Trophoblast cell (in vitro differentiated cells and primary cell): Measurements from ENCODE around the gene CBX8. TPM values are rescaled to one million over a fixed set of nuclear protein-coding genes. Genes with fewer than 3 reads are reported as not detected.

Experiments used
- DNase-seq, 2 donors: peaks; one replicate each; pipeline ENCODE4 v3.0.0-alpha.2; 2016
- H2AFZ ChIP-seq: 2 replicates; pipeline ENCODE4 v1.6.1; 2013; ENCODE audit warnings: low read length, moderate library complexity, mild to moderate bottlenecking; ENCODE audit not compliant: insufficient read depth, poor library complexity
- H2AK5ac ChIP-seq: 2 replicates; pipeline ENCODE4 v1.6.1; 2013; ENCODE audit warnings: mild to moderate bottlenecking, low read length
- H2BK120ac ChIP-seq: 2 replicates; pipeline ENCODE4 v1.6.1; 2013; ENCODE audit warnings: low read length, mild to moderate bottlenecking, moderate library complexity; ENCODE audit not compliant: insufficient read depth, poor library complexity
- H2BK12ac ChIP-seq: 2 replicates; pipeline ENCODE4 v1.6.1; 2013; ENCODE audit warnings: mild to moderate bottlenecking, low read length, moderate library complexity
- H2BK5ac ChIP-seq: 2 replicates; pipeline ENCODE4 v1.6.1; 2013; ENCODE audit warnings: low read length, low read depth, moderate library complexity, mild to moderate bottlenecking; ENCODE audit not compliant: poor library complexity
- H3K14ac ChIP-seq: 2 replicates; pipeline ENCODE4 v1.6.1; 2013; ENCODE audit warnings: mild to moderate bottlenecking, low read length
- H3K18ac ChIP-seq: 2 replicates; pipeline ENCODE4 v1.6.1; 2013; ENCODE audit warnings: mild to moderate bottlenecking, low read length
- H3K23ac ChIP-seq: 2 replicates; pipeline ENCODE4 v1.6.1; 2013; ENCODE audit warnings: low read length
- H3K27ac ChIP-seq: 2 replicates; pipeline ENCODE4 v1.5.1; 2013; ENCODE audit warnings: low read depth, mild to moderate bottlenecking, inconsistent platforms, low read length, moderate library complexity
- H3K27me3 ChIP-seq: 2 replicates; pipeline ENCODE4 v1.6.1; 2013; ENCODE audit warnings: inconsistent platforms, mild to moderate bottlenecking, low read length, moderate library complexity; ENCODE audit not compliant: insufficient read depth
- H3K36me3 ChIP-seq, 2 experiments: 1 replicate in 1 of 2; 2 replicates in 1 of 2; pipeline ENCODE4 v1.6.1; 2013; ENCODE audit warnings: low read length in 2 of 2, mild to moderate bottlenecking in 2 of 2, moderate library complexity in 1 of 2; ENCODE audit not compliant: insufficient read depth in 2 of 2, control insufficient read depth in 1 of 2
- H3K4ac ChIP-seq: 2 replicates; pipeline ENCODE4 v1.6.1; 2013; ENCODE audit warnings: low read depth, mild to moderate bottlenecking, low read length, moderate library complexity
- H3K4me1 ChIP-seq, 2 experiments: 1 replicate in 1 of 2; 2 replicates in 1 of 2; pipeline ENCODE4 v1.6.1; 2013; ENCODE audit warnings: low read length in 2 of 2, mild to moderate bottlenecking in 2 of 2, moderate library complexity in 1 of 2; ENCODE audit not compliant: insufficient read depth in 2 of 2, control insufficient read depth in 1 of 2
- H3K4me2 ChIP-seq: 2 replicates; pipeline ENCODE4 v1.6.1; 2013; ENCODE audit warnings: inconsistent platforms, mild to moderate bottlenecking, low read length, moderate library complexity
- H3K4me3 ChIP-seq: 2 replicates; pipeline ENCODE4 v1.5.1; 2013; ENCODE audit warnings: mild to moderate bottlenecking, low read depth, low read length, inconsistent platforms
- H3K79me1 ChIP-seq: one replicate; pipeline ENCODE4 v1.6.1; 2013; ENCODE audit warnings: low read length
- H3K79me2 ChIP-seq: 2 replicates; pipeline ENCODE4 v1.6.1; 2013; ENCODE audit warnings: low read length, mild to moderate bottlenecking; ENCODE audit not compliant: control insufficient read depth, insufficient read depth, poor library complexity
- H3K9ac ChIP-seq: 2 replicates; pipeline ENCODE4 v1.6.1; 2013; ENCODE audit warnings: mild to moderate bottlenecking, low read length
- H3K9me3 ChIP-seq: 2 replicates; pipeline ENCODE4 v1.6.1; 2013; ENCODE audit warnings: low read depth, mild to moderate bottlenecking, control low read depth, inconsistent platforms, low read length; ENCODE audit not compliant: insufficient read depth
- H4K12ac ChIP-seq: 2 replicates; pipeline ENCODE4 v1.6.1; 2013; ENCODE audit warnings: low read depth, mild to moderate bottlenecking, low read length, moderate library complexity
- H4K8ac ChIP-seq: 2 replicates; pipeline ENCODE4 v1.6.1; 2013; ENCODE audit warnings: low read depth, mild to moderate bottlenecking, low read length, moderate library complexity
- H4K91ac ChIP-seq: one replicate; pipeline ENCODE4 v1.6.1; 2013; ENCODE audit warnings: low read depth, mild to moderate bottlenecking, low read length, moderate library complexity
- WGBS: extraction: QIAGEN DNeasy Blood & Tissue Kit; methylation state at CpG from one replicate; pipeline ENCODE4 v1.1.7; 2013; ENCODE audit warnings: missing lambda C conversion rate; ENCODE audit not compliant: insufficient read length, insufficient coverage; ENCODE audit errors: extremely low coverage; 5-methylcytosine and 5-hydroxymethylcytosine counted together
- polyA plus RNA-seq: library from polyadenylated mRNA; stranded (reverse); fragments of 200-250 nt; gene quantifications from 2 replicates; pipeline ENCODE4 v1.2.3, GENCODE V29; 2013

Gene CBX8
- polyA plus RNA-seq = 1.2 and 1.5 TPM in 2 replicates

- Histone ChIP-seq H3K14ac (peak within 1 kb of the TSS; percentile 86), H3K79me2 (peaks cover 3% of the 10 kb centered on the region), H2AFZ (peak within 1 kb of the TSS; percentile 72), H3K79me1 (peaks cover 10% of the 10 kb centered on the region), H3K9me3 (peaks cover 4% of the 10 kb centered on the region), H3K4me2 (peak within 1 kb of the TSS; percentile 57), H3K4ac (peak within 1 kb of the TSS; percentile 65), H4K8ac (peak within 1 kb of the TSS; percentile 93), H4K91ac (peak within 1 kb of the TSS; percentile 84), H3K9ac (peak within 1 kb of the TSS; percentile 77), H2AK5ac (peak within 1 kb of the TSS; percentile 36), H3K27ac (peak within 1 kb of the TSS; percentile 38), H2BK5ac (peak within 1 kb of the TSS; percentile 64), H3K23ac (no peak within 1 kb of the TSS), H3K4me3 (peak within 1 kb of the TSS; percentile 82), H3K36me3 (peaks cover 0 to 6% of the 10 kb centered on the region in 2 experiments), H3K18ac (peak within 1 kb of the TSS; percentile 85), H4K12ac (peak within 1 kb of the TSS; percentile 85), H2BK120ac (peak within 1 kb of the TSS; percentile 88), H3K4me1 (peaks cover 23 to 33% of the 10 kb centered on the region in 2 experiments), H3K27me3 (peaks cover 78% of the 10 kb centered on the region), H2BK12ac (peak within 1 kb of the TSS; percentile 70)
- no CpG with 5 or more reads among the region's 79 CpGs for whole genome bisulfite sequencing
- DNase-seq = peak; percentile 99 to 100
These were observed at the start of gene CBX8 for GRCh38 chr17:79796763-79797491. TSS of gene CBX8 (minus strand) at chr17:79797077. CDS start at chr17:79796998, 79 bp downstream.

- H4K12ac ChIP-seq = no peak overlapping the region
- no peak overlapping the region for H2AFZ ChIP-seq
- no peak overlapping the region for H3K27ac ChIP-seq
- no peak overlapping the region for H2BK120ac ChIP-seq
- no peak overlapping the region for H2BK12ac ChIP-seq
- no peaks in the 10 kb centered on the region for H3K36me3 ChIP-seq
- H3K79me1 ChIP-seq = peaks cover 2% of the 10 kb centered on the region
- no peak overlapping the region for H4K8ac ChIP-seq
- H2AK5ac ChIP-seq = no peak overlapping the region
- no peak overlapping the region for H3K4me2 ChIP-seq
- WGBS = no CpG with 5 or more reads among the region's 7 CpGs
- no peak overlapping the region for H4K91ac ChIP-seq
- H3K14ac ChIP-seq = no peak overlapping the region
- no peak overlapping the region for H2BK5ac ChIP-seq
- DNase-seq = peak in 1 of 2 donors; percentile 34
- H3K4ac ChIP-seq = no peak overlapping the region
- H3K9me3 ChIP-seq = peaks cover 9% of the 10 kb centered on the region
- peaks cover 15 to 17% of the 10 kb centered on the region in 2 experiments for H3K4me1 ChIP-seq
- no peak overlapping the region for H3K18ac ChIP-seq
- H3K4me3 ChIP-seq = no peak overlapping the region
- peaks cover 2% of the 10 kb centered on the region for H3K79me2 ChIP-seq
- H3K9ac ChIP-seq = no peak overlapping the region
- H3K23ac ChIP-seq = no peak overlapping the region
- H3K27me3 ChIP-seq = peaks cover 48% of the 10 kb centered on the region
These were observed 48.7 kb upstream of the CBX8 start for GRCh38 chr17:79845601-79845949.

- no peak overlapping the region for H3K4ac ChIP-seq
- H4K12ac ChIP-seq = no peak overlapping the region
- H3K9me3 ChIP-seq = peaks cover 14% of the 10 kb centered on the region
- no peak overlapping the region for H3K14ac ChIP-seq
- no peaks in the 10 kb centered on the region for H3K36me3 ChIP-seq
- H3K27ac ChIP-seq = no peak overlapping the region
- peak in 1 of 2 donors; percentile 39 for DNase-seq
- WGBS = no CpG with 5 or more reads among the region's 38 CpGs
- peaks cover 20 to 21% of the 10 kb centered on the region in 2 experiments for H3K4me1 ChIP-seq
- no peak overlapping the region for H4K8ac ChIP-seq
- H4K91ac ChIP-seq = no peak overlapping the region
- H3K9ac ChIP-seq = no peak overlapping the region
- H2AK5ac ChIP-seq = no peak overlapping the region
- H3K27me3 ChIP-seq = peaks cover 54% of the 10 kb centered on the region
- H2BK12ac ChIP-seq = no peak overlapping the region
- peaks cover 2% of the 10 kb centered on the region for H3K79me2 ChIP-seq
- peaks cover 2% of the 10 kb centered on the region for H3K79me1 ChIP-seq
- H2BK5ac ChIP-seq = no peak overlapping the region
- no peak overlapping the region for H3K23ac ChIP-seq
- H2AFZ ChIP-seq = no peak overlapping the region
- peak overlapping the region; percentile 45 for H3K4me2 ChIP-seq
- no peak overlapping the region for H3K18ac ChIP-seq
- H3K4me3 ChIP-seq = no peak overlapping the region
- no peak overlapping the region for H2BK120ac ChIP-seq
These were observed 48.2 kb upstream of the CBX8 start for GRCh38 chr17:79844869-79845600.

GRCh38 chr17:79843816-79844800 lies 47.2 kb upstream of the CBX8 start:
- no peak overlapping the region for H3K27ac ChIP-seq
- H3K79me1 ChIP-seq = peaks cover 5% of the 10 kb centered on the region
- peak overlapping the region; percentile 89 for H4K12ac ChIP-seq
- peak overlapping the region; percentile 74 for H4K8ac ChIP-seq
- H3K4me1 ChIP-seq = peaks cover 23 to 26% of the 10 kb centered on the region in 2 experiments
- H3K4ac ChIP-seq = peak overlapping the region; percentile 16
- H4K91ac ChIP-seq = peak overlapping the region; percentile 50
- H3K18ac ChIP-seq = peak overlapping the region; percentile 32
- peak overlapping the region; percentile 59 for H3K9ac ChIP-seq
- peak overlapping the region; percentile 48 for H2BK120ac ChIP-seq
- peak overlapping the region; percentile 90 for H3K4me2 ChIP-seq
- H3K36me3 ChIP-seq = no peaks in the 10 kb centered on the region
- H3K79me2 ChIP-seq = peaks cover 4% of the 10 kb centered on the region
- no peak overlapping the region for H2BK5ac ChIP-seq
- peaks cover 16% of the 10 kb centered on the region for H3K9me3 ChIP-seq
- H3K4me3 ChIP-seq = peak overlapping the region; percentile 65
- H3K14ac ChIP-seq = peak overlapping the region; percentile 53
- no peak overlapping the region for H2AK5ac ChIP-seq
- no peak overlapping the region for H3K23ac ChIP-seq
- peak in 1 of 2 donors; percentile 59 for DNase-seq
- no CpG with 5 or more reads among the region's 89 CpGs for WGBS
- H2BK12ac ChIP-seq = peak overlapping the region; percentile 38
- peak overlapping the region; percentile 87 for H2AFZ ChIP-seq
- peaks cover 59% of the 10 kb centered on the region for H3K27me3 ChIP-seq
